ENCODE results near the gene MTAP. TPM values are rescaled to one million over a fixed set of nuclear protein-coding genes. Genes with fewer than 3 reads are reported as not detected.

MTAP gene
- total RNA-seq, 1 experiment from 2014 or later, result not detected

GRCh38 chr9:21804791-21805190 lies 2.4 kb downstream of the MTAP start:
- no peak for DNase-seq (ENCODE audit: low spot score)

GRCh38 chr9:21806644-21807043 lies 4.2 kb downstream of the MTAP start:
- no peak for DNase-seq (ENCODE audit: low spot score)

- no peak for DNase-seq (ENCODE audit: low spot score)
These were observed 8.0 kb downstream of the MTAP start for GRCh38 chr9:21810388-21810787.

GRCh38 chr9:21810881-21811280 lies 8.4 kb downstream of the MTAP start:
- DNase-seq (ENCODE audit: low spot score), result no peak

GRCh38 chr9:21811914-21812313 lies 9.5 kb downstream of the MTAP start:
- DNase-seq (ENCODE audit: low spot score), result no peak

GRCh38 chr9:21812415-21812814 lies 10.0 kb downstream of the MTAP start:
- DNase-seq (ENCODE audit: low spot score), result no peak

- DNase-seq (ENCODE audit: low spot score), result no peak
These were observed 10.6 kb downstream of the MTAP start for GRCh38 chr9:21812946-21813568.

GRCh38 chr9:21813575-21814473 lies 11.4 kb downstream of the MTAP start:
- no peak for DNase-seq (ENCODE audit: low spot score)

GRCh38 chr9:21815643-21816042 lies 13.2 kb downstream of the MTAP start:
- DNase-seq (ENCODE audit: low spot score), result no peak

GRCh38 chr9:21817176-21817575 lies 14.7 kb downstream of the MTAP start:
- no peak for DNase-seq (ENCODE audit: low spot score)

GRCh38 chr9:21825637-21826036 lies 23.2 kb downstream of the MTAP start:
- no peak for DNase-seq (ENCODE audit: low spot score)

- DNase-seq (ENCODE audit: low spot score), result no peak
These were observed 26.5 kb downstream of the MTAP start for GRCh38 chr9:21828853-21829410.

GRCh38 chr9:21830589-21830988 lies 28.2 kb downstream of the MTAP start:
- no peak for DNase-seq (ENCODE audit: low spot score)

- no peak for DNase-seq (ENCODE audit: low spot score)
These were observed 29.5 kb downstream of the MTAP start for GRCh38 chr9:21831841-21832509.

- DNase-seq (ENCODE audit: low spot score), result no peak
These were observed 30.8 kb downstream of the MTAP start for GRCh38 chr9:21833090-21833801.

GRCh38 chr9:21835121-21835520 lies 32.7 kb downstream of the MTAP start:
- DNase-seq (ENCODE audit: low spot score), result no peak

- no peak for DNase-seq (ENCODE audit: low spot score)
These were observed 34.2 kb downstream of the MTAP start for GRCh38 chr9:21836437-21837161.

GRCh38 chr9:21837501-21837900 lies 35.1 kb downstream of the MTAP start:
- DNase-seq (ENCODE audit: low spot score), result no peak

GRCh38 chr9:21840647-21841046 lies 38.2 kb downstream of the MTAP start:
- DNase-seq (ENCODE audit: low spot score), result no peak

GRCh38 chr9:21841133-21841532 lies 38.7 kb downstream of the MTAP start:
- no peak for DNase-seq (ENCODE audit: low spot score)

- DNase-seq (ENCODE audit: low spot score), result no peak
These were observed 46.2 kb downstream of the MTAP start for GRCh38 chr9:21848615-21849014.
